ENCODE results near the gene ARRDC5. TPM values are rescaled to one million over a fixed set of nuclear protein-coding genes. Genes with fewer than 3 reads are reported as not detected.

ARRDC5 gene
- polyA plus RNA-seq, 1 of the 3 experiments (the other 2 are of a cell fraction): not detected

DNA sequence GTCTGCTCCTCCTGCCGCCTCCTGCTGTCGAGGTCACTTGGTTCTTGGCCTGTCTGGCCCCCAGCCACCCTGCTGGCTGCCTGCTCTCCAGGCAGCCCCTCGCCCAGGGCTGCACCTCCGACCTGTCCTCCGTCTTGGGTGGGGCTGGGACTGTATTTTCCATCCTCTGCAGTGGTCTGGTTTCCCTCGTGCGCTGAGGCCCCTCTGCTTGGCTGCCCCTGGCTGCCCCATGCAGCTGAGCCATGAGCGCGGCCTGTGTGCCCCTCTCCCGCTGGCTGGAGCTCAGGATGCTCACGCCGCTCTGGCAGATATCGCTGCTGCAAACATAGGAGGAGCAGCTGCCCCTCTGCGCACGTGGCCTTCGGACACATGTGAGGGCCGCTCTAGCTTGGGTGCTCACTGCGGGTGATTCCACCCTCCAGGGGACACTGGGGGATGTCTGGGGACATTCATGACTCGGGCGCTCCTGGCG lies 20.6 kb upstream of the ARRDC5 start (continued):
- TF ChIP-seq, protein P1, sequence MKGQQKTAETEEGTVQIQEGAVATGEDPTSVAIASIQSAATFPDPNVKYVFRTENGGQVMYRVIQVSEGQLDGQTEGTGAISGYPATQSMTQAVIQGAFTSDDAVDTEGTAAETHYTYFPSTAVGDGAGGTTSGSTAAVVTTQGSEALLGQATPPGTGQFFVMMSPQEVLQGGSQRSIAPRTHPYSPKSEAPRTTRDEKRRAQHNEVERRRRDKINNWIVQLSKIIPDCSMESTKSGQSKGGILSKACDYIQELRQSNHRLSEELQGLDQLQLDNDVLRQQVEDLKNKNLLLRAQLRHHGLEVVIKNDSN (IDR thresholded peaks at IDR 0.05; ENCODE audit: borderline replicate concordance, low read depth): no peak

DNA sequence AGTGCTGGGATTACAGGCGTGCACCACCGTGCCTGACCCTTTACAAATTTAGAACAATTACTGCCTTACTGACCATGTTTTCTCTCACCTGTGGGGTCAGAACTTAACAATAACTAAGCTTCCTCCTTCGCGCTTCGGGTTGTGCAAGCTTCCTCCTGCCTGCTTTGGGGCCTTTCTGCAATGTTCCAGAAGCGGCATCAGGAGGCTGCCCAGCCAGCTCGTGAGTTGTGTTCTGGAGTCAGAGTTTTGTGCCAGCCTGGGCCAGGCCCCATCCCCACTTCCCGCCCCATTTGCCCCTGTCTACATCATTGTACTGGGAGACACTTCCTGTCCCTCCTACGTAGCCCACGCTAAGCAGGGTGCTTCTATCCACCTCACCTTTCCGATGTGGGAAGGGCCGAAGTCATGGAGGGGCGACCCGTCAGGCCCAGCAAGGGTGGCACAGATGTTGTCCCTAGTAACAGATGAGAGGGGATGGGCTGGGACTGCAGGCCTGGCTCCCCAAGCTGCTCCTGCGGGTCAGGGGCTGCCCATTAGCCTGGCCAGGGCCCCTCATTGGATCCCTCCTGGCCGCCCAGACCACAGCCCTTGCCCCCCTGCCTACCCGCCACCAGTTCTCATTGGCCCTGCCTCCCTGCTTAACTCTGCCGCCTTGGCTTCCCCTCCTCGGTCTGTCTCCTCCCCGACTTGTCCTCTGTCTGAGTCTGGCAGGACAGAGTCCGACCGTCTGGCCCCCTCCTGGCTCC lies 20.0 kb upstream of the ARRDC5 start:
- Histone ChIP-seq H3K27me3 (ENCODE audit: insufficient read depth) (no peaks in the 10 kb centered on the region), H3K4me2 (no peak overlapping the region), H2AFZ (ENCODE audit: low read depth) (no peak overlapping the region), H3K9ac (no peak overlapping the region), H4K20me1 (ENCODE audit: insufficient read depth) (peaks cover 20% of the 10 kb centered on the region; the same call in 1 of the 2 replicates), H3K79me2 (ENCODE audit: insufficient read depth) (peaks cover 99% of the 10 kb centered on the region), H3K27ac (ENCODE audit: low read depth in 2 of 2, low read length in 1 of 2) (no peak overlapping the region; a peak in 1 of 4 replicates), H3K36me3 (replicated peaks in 1 of 2; ENCODE audit: control insufficient read depth in 1 of 2, insufficient read depth in 2 of 2, low read length in 1 of 2) (peaks cover 0 to 7% of the 10 kb centered on the region in 2 experiments), H3K4me1 (ENCODE audit: control insufficient read depth in 1 of 2, insufficient read depth in 2 of 2, low read depth in 1 of 2, low read length in 1 of 2) (peaks cover 0 to 7% of the 10 kb centered on the region in 2 experiments; a peak in 1 of 4 replicates), H3K9me3 (no peaks in the 10 kb centered on the region), H3K4me3 (ENCODE audit: low read depth in 2 of 2, low read length in 1 of 2) (no peak overlapping the region), H3K9me2 (no peaks in the 10 kb centered on the region), H3F3A (replicated peaks; ENCODE audit: insufficient read depth) (peaks cover 11% of the 10 kb centered on the region)
- DNase-seq: no peak
- 90% methylated on average over 22 of the region's 22 CpGs for WGBS (ENCODE audit: low lambda C conversion rate)
- ChIA-PET POLR2A (interaction anchor here (1.0 kb wide), 1 partner anchor 10 kb away, joined by 4 read pairs; no protein-coding TSS in a partner anchor), CTCF (interaction anchor here (0.9 to 1.0 kb wide), 2 partner anchors 10 to 11 kb away, joined by 3 to 5 read pairs; no protein-coding TSS in a partner anchor)
- TF ChIP-seq ELF1 (IDR thresholded peaks at IDR 0.05) (no peak), TAF1 (IDR thresholded peaks at IDR 0.05; ENCODE audit: borderline replicate concordance, low read depth, low read length) (no peak), RXRA (IDR thresholded peaks at IDR 0.05; ENCODE audit: borderline replicate concordance, low read depth) (no peak)

DNA sequence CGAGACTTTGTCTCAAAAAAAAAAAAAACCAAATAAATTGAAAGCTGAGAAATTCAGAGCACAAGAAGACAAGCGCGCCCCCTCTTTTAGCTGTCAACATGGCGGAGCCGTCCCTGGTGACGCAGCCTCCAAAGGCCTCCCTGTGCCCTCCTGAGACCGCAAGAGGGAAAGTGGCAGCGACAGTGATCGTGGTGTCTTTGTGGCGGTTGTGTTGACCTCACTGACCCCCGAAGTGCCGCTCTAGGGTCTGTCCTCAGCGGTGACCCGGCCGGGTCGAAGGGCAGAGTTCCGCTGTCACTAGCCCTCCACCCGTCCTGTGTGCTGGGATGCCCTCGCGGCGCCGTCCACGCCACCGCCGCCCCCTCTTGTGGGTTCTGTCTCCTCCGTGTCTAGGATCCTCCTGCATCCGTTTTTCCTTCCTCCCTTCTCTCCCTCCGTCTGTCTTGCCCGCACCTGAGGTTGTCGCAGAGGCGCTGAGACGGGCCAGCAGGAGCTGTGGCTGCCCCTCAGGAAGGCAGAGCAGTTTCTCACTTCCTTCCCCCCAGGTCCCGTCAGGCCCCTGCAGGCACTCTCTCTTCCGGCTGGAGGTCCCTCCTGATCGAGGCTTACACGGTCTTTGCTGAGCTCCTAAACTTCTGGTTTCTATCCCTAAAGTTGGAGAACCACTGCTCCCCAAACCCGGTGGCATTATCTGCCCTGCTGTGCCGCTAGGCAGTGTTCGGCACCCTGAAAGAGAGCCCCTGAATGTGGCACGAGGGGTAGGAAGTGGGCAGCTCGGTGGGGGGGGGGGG lies 13.8 kb upstream of the ARRDC5 start:
- CTCF ChIA-PET: interaction anchor here (1.0 to 1.1 kb wide), 3 partner anchors 43 to 115 kb away, joined by 3 to 4 read pairs (median 3); no protein-coding TSS in a partner anchor

More for the DNA sequence above, 13.8 kb upstream of the ARRDC5 start:
- no peak for DNase-seq
- Histone ChIP-seq H3K79me2 (ENCODE audit: insufficient read depth) (peaks cover 95% of the 10 kb centered on the region), H3K27ac (ENCODE audit: low read depth in 2 of 2, low read length in 1 of 2) (peak overlapping the region in 1 of 2 experiments; percentile 66; a peak in 1 of 4 replicates), H3K9me2 (no peaks in the 10 kb centered on the region), H3F3A (replicated peaks; ENCODE audit: insufficient read depth) (peaks cover 22% of the 10 kb centered on the region), H2AFZ (ENCODE audit: low read depth) (no peak overlapping the region), H3K9me3 (no peaks in the 10 kb centered on the region), H4K20me1 (ENCODE audit: insufficient read depth) (peaks cover 52% of the 10 kb centered on the region; the same call in 1 of the 2 replicates), H3K27me3 (ENCODE audit: insufficient read depth) (no peaks in the 10 kb centered on the region), H3K9ac (no peak overlapping the region), H3K4me2 (no peak overlapping the region), H3K4me3 (ENCODE audit: low read depth in 2 of 2, low read length in 1 of 2) (no peak overlapping the region), H3K4me1 (ENCODE audit: control insufficient read depth in 1 of 2, insufficient read depth in 2 of 2, low read depth in 1 of 2, low read length in 1 of 2) (peaks cover 14 to 29% of the 10 kb centered on the region in 2 experiments; a peak in 3 of 4 replicates), H3K36me3 (replicated peaks in 1 of 2; ENCODE audit: control insufficient read depth in 1 of 2, insufficient read depth in 2 of 2, low read length in 1 of 2) (peaks cover 0 to 15% of the 10 kb centered on the region in 2 experiments)
- WGBS (ENCODE audit: low lambda C conversion rate): 94% methylated on average over 40 of the region's 41 CpGs
- TF ChIP-seq FOSL2 (IDR thresholded peaks at IDR 0.05; ENCODE audit: borderline replicate concordance, low read depth): no peak
- no peak for TF ChIP-seq FOXJ3 (CRISPR knock-in tag; IDR thresholded peaks at IDR 0.05)
- TF ChIP-seq MEF2A (IDR thresholded peaks at IDR 0.05; ENCODE audit: borderline replicate concordance, low read depth): no peak
- TF ChIP-seq EZH2phosphoT487 (IDR thresholded peaks at IDR 0.05; ENCODE audit: borderline replicate concordance, low read depth): no peak
- no peak for TF ChIP-seq YY1 (IDR thresholded peaks at IDR 0.05; ENCODE audit: low read depth)
- TF ChIP-seq FOXM1 (IDR thresholded peaks at IDR 0.05; ENCODE audit: low read depth): no peak
- TF ChIP-seq NFIC (IDR thresholded peaks at IDR 0.05; ENCODE audit: borderline replicate concordance): no peak
- TF ChIP-seq, protein P1 (IDR thresholded peaks at IDR 0.05; ENCODE audit: borderline replicate concordance, low read depth): no peak
- no peak for TF ChIP-seq SMC3 (IDR thresholded peaks at IDR 0.05; ENCODE audit: low read depth, low read length)
- TF ChIP-seq ELF1 (IDR thresholded peaks at IDR 0.05): no peak
- TF ChIP-seq RXRA (IDR thresholded peaks at IDR 0.05; ENCODE audit: borderline replicate concordance, low read depth): no peak
- POLR2A ChIA-PET: no interaction called here

Data from SK-N-SH (cell line).